HG03457 (cell line): ENCODE data around the gene KRT32.

Experiments
- ATAC-seq: cut with Tn5 transposase; IDR thresholded peaks from one replicate; pipeline ENCODE4 v1.9.1; 2021; ENCODE audit warnings: moderate number of reproducible peaks; ENCODE audit not compliant: unreplicated experiment

Gene KRT32

DNA sequence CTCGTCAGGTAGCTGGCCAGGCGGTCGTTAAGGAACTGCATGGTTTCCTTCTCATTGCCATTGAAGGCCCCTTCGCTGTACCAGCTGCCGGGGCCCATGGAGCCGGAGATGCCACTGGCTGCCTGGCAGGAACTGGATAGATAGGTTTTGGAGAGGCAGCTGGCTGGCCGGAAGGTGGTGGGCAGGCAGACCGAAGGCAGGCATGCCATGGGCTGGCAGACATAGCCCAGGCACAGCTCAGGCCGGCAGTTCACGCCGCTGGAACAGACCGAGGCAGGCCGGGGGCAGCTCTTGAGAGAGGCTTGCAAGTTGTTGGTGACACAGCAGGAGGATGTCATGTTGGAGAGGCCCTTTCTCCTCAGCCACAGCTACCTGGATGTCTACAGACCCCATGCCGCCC, at the start of gene KRT32:
KRT32 (minus strand) TSS at position 399 of the 400 bp plus-strand sequence; CDS start at position 338, 61 bp downstream.
- no peak for ATAC-seq

GRCh38 chr17:41516830-41517283, 49.7 kb upstream of the KRT32 start:
- no peak for ATAC-seq

- ATAC-seq = no peak
Observed at GRCh38 chr17:41516147-41516829, 49.1 kb upstream of the KRT32 start.

GRCh38 chr17:41513168-41513547, 46.0 kb upstream of the KRT32 start:
- no peak for ATAC-seq

- no peak for ATAC-seq
Observed at GRCh38 chr17:41512546-41513167, 45.5 kb upstream of the KRT32 start.

DNA sequence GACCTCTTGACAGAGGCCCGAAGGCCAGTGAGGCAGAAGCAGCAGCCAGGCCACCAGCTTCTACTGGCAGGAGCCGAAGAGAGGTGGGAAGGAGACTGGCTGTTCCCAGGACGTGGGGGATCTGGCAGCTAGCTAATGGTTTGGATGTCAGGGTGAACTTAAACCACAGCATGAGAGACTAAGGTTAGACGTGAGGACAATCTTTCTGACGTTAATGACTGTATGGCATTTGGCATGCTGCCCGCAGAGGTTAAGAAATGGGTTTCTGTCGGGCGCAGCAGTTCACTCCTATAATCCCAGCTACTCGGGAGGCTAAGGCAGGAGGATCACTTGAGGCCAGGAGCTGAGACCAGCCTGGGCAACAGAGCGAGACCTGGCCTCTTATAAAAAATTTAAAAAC, 44.5 kb upstream of the KRT32 start:
- ATAC-seq = no peak

DNA sequence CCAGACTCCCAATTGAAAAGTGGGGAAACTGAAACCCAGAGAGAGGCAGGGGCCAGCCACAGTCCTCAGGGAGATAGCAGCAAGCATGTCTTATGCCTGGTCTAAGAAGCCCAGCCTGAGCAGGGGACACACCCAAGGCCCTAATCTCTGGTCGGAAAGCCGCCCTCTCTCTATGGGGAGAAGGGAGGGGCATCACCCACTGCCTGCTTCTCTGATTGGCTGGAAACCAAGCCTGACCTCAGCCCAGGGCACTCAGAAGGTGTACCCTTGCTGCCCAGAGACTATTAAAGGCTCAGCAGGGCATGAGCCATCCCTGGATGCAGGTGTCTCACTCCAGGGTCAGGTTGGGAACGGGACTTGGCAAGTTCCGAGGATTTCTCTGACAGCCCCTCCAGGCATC, 43.9 kb upstream of the KRT32 start:
- no peak for ATAC-seq

DNA sequence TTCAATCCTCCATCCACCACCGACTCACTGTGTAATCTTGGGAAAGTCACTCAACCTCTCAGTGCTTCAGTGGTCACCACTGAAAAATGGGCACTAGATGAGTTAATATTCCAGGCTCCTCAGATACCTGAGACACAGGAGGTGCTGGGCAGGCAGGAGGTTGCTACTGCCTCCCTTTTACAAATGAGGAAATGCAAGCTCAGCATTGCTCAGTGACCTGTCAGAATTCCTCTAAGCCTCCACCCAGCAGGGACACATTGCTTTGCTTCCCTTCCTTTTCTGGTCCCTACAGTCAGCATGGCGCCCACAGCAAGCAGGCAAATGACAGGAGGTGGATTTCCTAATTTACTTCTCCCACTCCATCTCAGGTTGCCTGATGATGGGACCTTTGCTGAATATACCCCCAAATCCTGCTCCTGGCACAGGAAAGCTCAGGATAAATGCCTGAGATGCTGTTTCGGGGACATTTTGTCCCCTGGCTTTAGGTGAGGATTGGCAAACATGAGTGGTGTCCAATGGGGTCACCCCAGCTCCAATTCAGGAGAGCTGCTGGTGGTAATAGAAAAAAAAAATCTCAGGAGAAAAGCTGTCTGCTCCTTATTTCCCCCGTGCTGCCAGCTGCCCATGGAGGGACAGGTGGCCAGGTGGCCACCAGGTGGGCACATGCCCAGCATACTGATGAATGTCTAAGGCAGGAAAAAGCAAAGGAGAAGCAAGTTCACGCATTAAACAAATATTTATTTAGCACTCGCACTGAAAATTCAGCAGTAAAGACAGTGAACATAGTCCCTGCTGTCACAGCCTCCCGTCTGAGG, 43.3 kb upstream of the KRT32 start:
- ATAC-seq = no peak

GRCh38 chr17:41507315-41507880, 40.2 kb upstream of the KRT32 start:
- no peak for ATAC-seq

GRCh38 chr17:41505809-41506767, 38.9 kb upstream of the KRT32 start:
- ATAC-seq = no peak

DNA sequence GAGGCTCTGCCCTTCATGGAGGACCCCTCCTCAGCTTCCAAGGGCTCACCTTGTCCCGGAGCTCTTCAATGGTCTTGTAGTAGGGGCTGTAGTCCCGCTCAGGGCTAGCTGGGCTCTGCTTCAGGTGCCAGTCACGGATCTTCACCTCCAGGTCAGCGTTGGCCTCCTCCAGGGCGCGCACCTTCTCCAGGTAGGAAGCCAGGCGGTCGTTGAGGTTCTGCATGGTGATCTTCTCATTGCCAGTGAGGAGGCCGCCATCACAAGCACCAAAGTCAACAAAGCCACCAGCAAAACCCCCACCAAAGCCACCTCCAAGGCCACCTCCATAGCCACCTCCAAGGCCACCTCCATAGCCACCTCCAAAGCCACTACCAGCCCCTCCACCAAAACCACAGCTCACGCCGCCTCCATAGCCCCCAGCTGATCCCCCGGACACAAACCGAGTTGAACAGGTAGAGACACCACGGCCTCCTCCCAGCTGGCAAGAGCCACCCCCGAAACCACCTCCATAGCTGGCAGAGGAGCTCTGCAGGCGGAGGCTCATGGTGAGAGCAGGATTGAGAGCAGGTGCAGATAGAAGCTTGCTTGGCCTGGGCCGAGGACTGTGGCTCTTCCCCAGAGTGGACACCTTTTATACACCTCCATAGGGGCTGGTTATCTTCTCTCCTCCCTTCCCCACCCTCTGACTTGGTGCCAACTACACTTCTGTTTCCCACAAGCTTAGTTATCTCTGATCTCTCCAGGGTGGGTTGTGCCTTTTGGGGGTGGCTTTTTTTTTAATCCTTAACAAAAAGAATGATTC, 38.0 kb upstream of the KRT32 start, which contains the start of gene KRT13:
KRT13 (minus strand) TSS at position 606 of the 802 bp plus-strand sequence; CDS start at position 544, 62 bp downstream.
- ATAC-seq = no peak

DNA sequence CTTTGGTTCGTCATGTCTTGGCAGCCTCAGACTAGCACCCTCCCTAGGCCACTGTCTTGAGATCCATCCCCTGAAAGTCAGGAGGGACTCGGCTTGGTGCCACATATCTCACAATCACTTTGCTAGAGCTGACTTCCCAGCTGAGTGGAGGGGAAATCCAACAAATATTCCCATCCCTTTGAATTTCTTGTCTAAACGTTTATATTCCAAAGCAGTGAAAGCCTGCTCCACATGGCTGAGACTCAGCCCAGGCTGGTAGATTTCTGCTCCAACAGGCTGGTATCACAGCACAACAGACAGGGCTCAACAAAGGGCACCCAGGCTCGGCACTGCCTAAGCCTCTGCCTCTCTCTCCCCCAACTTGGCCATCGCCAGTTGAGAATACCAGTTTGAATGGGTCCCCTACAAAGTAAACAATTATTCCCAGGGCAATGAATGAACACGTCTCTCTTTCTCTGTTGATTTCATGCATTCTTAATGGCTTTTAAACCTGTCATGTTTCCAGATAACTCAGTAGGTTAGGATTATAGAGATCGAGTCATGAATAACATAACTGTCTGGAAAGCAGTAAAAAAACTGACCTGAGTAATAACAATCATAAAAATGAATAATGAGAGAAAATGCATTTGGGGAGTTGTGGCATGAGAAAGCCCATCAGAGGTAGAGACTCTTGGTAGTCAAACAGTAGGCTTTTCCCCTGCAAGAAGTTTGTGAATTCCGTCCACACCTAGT, 37.2 kb upstream of the KRT32 start:
- no peak for ATAC-seq

- no peak for ATAC-seq
Observed at GRCh38 chr17:41503202-41503601, 36.0 kb upstream of the KRT32 start.

- ATAC-seq = no peak
Observed at GRCh38 chr17:41500131-41500911, 33.1 kb upstream of the KRT32 start.

DNA sequence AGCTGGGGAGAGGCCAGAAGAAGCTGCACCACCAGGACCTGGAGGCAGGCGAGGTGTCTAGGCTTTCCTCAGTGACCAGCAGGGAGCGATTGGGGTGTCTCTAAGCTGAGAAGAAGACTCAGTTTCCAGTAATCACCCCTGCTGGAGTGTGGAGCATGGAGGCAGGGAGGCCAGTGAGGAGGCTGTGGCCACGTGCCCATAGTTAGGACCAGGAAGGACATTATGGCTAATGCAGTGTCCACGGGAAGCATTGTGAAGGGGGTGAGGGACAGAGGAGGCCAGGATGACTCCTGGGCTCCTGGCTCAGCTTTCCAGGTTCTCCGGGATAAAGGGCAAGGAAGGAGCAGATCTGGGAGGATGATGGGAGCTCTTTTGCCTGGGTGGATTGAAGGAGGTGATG, 32.5 kb upstream of the KRT32 start:
- ATAC-seq = no peak

- ATAC-seq = no peak
Observed at GRCh38 chr17:41498276-41498675, 31.1 kb upstream of the KRT32 start.

DNA sequence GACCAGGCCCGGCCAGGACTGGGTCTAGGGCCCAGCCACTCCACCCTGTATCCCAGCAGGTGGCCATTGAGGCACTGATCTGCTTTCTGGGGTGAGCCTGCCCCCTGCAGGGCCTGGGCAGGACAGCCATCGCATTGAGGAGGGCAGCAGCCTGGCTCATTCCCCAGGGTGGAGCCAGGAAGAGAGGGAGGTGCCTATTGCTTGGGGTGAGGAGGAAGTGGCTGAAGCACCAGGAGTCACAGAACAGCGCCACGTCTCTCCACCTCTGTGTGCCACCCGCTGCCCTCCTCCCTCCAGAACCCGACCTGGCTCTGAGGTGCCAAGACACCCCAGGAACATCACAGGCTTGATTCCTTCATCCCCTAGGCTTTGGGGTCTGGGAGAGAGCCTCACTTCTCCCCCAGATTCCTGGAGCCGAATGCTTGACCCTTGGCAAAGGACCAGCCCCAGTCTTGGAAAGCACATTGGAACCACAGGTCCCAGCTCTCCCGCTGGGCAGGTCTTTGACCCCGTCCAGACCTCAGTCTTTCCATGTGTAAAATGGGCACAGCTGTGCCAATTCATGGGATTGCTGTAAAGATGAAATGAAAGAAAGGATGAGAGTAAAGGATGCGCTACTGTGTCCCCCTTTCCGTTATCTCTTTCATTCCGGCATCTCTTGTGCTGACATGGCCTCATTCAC, 29.8 kb upstream of the KRT32 start:
- no peak for ATAC-seq
